Measurements from ENCODE around the gene FNIP2.

The FNIP2 gene

DNA sequence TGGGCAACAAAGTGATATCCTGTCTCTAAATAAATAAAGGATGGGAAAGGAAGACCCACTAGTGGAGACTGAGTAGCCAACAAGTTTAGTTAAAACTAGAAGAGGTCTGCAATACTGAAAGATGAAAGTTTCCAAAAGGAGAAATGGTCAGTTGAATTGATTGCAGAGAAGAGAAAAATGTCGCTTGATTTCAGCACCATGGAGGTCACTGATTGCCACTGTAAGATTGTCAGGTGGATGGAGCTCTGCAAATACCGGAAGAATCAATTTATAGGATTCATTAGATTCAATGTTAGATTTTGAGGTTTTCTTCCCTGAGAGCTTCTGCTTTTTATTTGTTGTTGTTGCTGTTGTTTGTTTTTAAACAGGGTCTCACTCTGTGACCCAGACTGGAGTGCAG, 5.4 kb upstream of the FNIP2 start:
- no peak for DNase-seq (ENCODE audit: low read depth)

DNA sequence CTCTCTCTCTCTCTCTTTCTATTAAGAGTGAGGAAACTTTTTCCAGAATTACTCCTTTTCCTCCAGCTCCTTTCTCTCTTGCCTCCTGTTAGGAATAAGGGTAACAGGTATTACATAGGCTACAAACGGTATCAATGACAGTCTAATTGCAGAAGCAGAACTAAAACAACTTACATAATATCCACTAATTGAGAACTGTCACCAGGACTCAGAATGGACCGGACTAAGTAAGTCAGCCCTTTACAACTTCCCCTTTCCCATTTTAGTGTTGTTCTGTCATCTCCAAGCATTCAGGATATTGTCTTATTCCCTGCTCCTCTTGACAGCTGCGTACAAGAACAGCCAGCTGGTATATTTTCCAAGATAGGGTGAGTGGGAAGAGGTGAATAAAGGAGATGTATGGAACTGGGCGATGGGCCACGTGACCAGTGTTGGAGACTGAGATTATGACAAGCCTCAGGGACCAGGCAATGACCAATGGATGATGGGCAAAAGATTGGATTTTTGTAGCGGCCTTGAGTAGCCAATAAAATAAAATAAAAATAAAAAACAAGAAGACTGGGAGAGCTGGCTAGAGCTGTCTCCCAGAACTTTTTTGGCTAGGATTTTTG, 2.3 kb upstream of the FNIP2 start:
- no peak for DNase-seq (ENCODE audit: low read depth)

DNA sequence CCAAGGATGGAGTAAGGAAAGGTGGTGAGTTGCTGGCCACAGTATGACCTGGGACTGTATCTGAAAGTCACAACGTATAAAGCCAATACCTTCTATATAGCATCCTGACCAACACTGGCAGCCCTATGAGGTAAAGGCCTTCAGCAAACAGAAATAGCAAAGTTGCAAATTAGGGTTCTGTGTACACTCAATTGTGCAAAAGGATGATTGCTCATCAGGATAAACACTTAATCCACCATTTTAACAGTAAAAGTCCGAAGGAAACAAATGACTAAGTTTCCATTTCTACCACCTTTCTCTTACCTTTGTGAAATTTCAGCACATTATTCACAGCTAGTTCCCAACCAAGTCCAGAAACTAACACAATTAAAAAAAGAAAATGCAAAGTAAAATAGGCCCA, 1.4 kb upstream of the FNIP2 start:
- no peak for DNase-seq (ENCODE audit: low read depth)

- no peak for DNase-seq (ENCODE audit: low read depth)
Measured at GRCh38 chr4:158769175-158769921, 522 bp downstream of the FNIP2 start.

DNA sequence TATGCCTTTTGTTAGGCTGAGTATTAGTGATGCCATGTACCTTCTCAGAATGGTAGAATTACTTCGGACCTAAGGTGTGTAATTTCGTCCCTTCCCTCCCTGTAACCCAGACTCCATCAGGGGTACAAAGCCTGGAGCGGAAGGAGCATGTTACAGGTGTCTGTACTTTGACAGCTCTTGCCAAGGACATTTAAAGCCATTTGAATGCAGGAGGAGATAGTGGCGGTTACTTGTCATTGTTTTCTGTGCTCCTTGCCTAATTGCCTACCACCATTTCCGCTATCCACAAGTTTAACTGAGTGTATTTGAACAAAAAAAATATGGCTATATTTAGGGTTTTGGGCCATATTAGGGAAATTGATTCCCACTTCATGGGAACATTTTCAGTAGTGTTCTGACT, 1.8 kb downstream of the FNIP2 start:
- no peak for DNase-seq (ENCODE audit: low read depth)

DNA sequence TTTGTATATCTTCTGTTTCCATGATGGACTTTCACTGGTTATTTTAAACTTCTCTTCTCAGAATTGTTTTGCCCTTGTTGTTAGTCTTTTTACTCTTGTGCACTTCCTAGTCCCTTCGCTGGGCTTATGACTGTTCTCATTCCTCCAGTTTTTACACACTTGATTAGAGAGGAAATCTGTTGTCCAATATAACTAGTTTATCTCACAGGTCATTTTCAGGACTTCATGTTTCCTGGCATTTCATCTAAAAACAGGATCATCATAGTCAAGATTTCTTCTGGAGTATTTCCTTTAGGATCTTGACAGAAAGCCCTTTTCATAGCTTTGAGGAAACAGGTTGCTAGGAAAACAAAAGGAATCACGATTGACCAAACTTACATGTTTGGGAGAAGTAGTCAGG, 3.0 kb downstream of the FNIP2 start:
- DNase-seq (ENCODE audit: low read depth), result no peak

DNA sequence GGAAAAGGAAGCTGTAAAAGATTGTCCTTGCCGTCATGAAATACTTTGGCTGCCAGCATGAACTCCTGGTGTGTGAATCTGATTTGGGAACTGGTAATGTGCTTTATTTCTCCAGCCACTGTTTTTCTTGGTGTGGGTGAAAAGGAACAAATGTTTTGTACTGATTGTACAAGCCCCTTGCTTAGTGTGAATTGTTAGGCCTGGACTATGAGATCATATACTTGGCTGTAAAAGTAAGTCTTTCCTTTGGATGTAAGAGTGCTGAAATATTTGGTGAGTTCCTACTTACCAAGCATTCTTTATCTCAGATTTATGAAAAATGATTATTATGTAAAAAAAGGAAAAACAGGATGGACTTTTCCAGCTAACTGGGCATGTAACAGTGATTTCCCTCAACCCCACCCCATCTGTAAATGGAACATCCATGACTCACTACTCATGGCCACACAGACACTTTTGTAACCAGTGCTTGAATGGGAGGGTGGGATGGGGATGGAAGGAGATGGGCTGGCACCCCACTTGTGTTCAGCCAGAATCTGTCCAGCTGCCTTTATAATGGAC, 6.3 kb downstream of the FNIP2 start:
- no peak for DNase-seq (ENCODE audit: low read depth)

GRCh38 chr4:158776106-158776505, 7.3 kb downstream of the FNIP2 start:
- no peak for DNase-seq (ENCODE audit: low read depth)

- no peak for DNase-seq (ENCODE audit: low read depth)
Measured at GRCh38 chr4:158777423-158778155, 8.8 kb downstream of the FNIP2 start.

GRCh38 chr4:158778156-158778711, 9.4 kb downstream of the FNIP2 start:
- no peak for DNase-seq (ENCODE audit: low read depth)

GRCh38 chr4:158778712-158779111, 9.9 kb downstream of the FNIP2 start:
- DNase-seq (ENCODE audit: low read depth), result no peak

- DNase-seq (ENCODE audit: low read depth), result no peak
Measured at GRCh38 chr4:158781963-158782362, 13.1 kb downstream of the FNIP2 start.

DNA sequence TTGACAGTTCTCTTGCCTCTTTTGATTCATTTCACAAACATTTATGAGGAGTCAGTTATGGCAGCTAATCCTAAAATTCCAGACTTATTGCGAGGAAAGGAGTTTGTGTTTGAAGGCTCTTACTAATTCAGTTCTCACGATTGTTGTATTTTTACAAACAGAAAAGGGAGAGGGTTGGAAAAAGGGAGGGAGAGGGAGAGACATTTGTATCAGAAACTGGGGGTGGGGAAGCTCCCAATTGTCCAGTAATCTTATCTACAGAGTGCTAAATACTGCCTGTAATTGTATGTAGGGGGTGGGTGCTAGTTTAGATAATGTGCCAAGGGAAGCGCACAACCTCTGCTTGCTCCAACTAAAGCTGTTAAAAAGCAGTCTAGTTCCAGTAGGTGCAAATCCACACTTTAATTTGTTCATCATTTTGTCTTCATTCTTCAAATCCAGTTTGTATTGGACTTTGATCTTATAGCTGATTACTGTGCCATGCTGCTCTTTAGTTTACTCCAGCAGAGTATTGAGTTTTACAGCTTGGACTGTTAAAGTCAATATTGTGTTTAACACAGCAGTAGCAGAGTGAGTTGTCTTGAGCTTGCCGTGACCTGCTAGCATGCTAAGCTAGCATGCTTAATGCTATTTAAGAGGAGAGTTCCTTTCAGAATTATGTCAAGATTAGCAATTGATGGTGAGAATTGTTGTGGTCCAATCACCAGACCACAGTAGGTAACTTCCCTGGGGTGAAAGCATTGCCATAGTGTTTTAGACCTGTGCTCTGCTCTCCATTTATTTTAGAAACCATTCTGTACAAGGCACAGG, 13.9 kb downstream of the FNIP2 start:
- no peak for DNase-seq (ENCODE audit: low read depth)

DNA sequence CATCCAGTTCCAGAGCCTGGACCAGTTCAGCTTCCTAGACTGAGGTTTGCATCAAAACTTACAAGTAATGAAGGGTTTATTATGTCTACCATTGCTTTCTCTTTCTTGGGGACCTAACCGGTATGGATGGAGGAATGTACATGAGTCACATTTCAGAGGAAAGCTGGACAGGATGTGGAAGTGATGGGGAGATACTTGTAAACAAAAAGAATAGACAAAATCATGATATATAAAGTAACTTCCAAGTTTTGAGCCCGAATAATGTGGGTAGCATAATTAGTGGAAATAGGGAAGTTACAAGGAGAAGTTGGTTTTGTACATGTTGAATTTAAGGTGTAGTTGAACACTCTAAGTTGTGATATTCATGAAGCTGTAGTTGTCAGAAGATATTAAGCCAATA, 15.0 kb downstream of the FNIP2 start:
- DNase-seq (ENCODE audit: low read depth), result no peak

GRCh38 chr4:158785718-158786117, 16.9 kb downstream of the FNIP2 start:
- DNase-seq (ENCODE audit: low read depth), result no peak

GRCh38 chr4:158786121-158786601, 17.3 kb downstream of the FNIP2 start:
- no peak for DNase-seq (ENCODE audit: low read depth)

DNA sequence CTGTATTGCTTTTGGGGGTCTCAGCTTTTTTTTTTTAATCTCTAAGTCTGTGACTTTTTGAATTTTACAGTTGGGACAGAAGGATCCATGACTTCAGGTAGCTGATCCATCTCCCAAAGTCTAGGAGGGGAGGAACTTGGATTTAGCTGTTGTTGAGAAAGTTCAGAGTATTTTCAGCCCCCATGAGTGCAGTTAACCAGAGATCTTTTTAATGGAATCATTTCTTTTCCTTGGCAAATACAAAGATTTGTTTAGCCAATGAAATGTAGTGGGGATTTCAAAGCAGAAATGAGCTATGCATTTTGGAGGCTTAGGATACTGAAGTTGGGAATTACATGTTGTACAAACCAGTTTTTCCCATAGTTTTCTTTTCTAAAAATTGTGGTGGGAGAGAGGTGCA, 18.1 kb downstream of the FNIP2 start:
- DNase-seq (ENCODE audit: low read depth), result no peak

- no peak for DNase-seq (ENCODE audit: low read depth)
Measured at GRCh38 chr4:158787709-158788475, 19.1 kb downstream of the FNIP2 start.

DNA sequence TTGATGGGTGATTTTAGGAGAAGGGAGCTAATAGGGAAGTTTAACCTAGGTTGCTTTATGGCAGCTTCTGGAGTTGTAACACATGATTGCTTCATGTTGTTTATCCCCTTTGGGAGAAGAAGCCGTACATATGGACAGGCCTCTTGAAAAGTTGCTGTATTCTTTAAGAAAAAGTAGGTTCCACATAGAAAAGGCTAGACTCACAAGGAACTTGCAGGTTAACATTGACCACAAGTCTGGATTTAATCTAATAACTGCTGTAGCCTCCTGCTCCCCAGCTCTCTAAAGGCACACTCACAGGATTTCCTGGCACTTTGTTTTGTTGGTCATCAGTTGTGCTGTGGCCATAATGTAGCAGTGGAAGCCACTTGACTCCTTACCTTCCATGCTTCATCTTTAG, 19.7 kb downstream of the FNIP2 start:
- no peak for DNase-seq (ENCODE audit: low read depth)

DNA sequence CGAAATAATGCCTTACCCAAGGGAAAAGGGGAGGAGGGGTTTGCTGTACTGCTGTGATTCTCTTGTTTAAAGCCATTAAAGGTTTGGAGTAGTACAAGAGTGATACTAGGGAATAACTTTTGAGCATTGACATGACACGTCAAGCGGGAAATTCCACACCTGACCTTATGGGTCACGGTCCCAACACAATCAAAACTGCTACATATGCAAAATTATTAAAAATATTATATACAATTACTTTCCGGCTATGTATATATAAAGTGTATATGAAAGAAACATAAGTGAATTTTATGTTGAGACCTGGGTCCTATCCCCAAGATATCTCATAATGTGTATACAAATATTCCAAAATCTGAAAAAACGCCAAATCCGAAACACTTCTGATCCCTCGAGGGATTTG, 21.0 kb downstream of the FNIP2 start:
- DNase-seq (ENCODE audit: low read depth), result no peak

GRCh38 chr4:158793021-158793420, 24.2 kb downstream of the FNIP2 start:
- no peak for DNase-seq (ENCODE audit: low read depth)

Measured in GM04504 (cell line).